LNCAP (cell line): ENCODE results near the gene PKNOX2.

Experiments
- TF ChIP-seq, protein P1 (sequence below): fragments of 450-650 bp; IDR thresholded peaks from 2 replicates; pipeline ENCODE4 v1.5.1; 2017; ENCODE audit warnings: mild to moderate bottlenecking

PKNOX2 gene

GRCh38 chr11:125175166-125175565, 10.6 kb downstream of the PKNOX2 start:
- TF ChIP-seq, protein P1, sequence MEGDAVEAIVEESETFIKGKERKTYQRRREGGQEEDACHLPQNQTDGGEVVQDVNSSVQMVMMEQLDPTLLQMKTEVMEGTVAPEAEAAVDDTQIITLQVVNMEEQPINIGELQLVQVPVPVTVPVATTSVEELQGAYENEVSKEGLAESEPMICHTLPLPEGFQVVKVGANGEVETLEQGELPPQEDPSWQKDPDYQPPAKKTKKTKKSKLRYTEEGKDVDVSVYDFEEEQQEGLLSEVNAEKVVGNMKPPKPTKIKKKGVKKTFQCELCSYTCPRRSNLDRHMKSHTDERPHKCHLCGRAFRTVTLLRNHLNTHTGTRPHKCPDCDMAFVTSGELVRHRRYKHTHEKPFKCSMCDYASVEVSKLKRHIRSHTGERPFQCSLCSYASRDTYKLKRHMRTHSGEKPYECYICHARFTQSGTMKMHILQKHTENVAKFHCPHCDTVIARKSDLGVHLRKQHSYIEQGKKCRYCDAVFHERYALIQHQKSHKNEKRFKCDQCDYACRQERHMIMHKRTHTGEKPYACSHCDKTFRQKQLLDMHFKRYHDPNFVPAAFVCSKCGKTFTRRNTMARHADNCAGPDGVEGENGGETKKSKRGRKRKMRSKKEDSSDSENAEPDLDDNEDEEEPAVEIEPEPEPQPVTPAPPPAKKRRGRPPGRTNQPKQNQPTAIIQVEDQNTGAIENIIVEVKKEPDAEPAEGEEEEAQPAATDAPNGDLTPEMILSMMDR: no peak

- TF ChIP-seq, protein P1: no peak
Observed at GRCh38 chr11:125175896-125176575, 11.5 kb downstream of the PKNOX2 start.

DNA sequence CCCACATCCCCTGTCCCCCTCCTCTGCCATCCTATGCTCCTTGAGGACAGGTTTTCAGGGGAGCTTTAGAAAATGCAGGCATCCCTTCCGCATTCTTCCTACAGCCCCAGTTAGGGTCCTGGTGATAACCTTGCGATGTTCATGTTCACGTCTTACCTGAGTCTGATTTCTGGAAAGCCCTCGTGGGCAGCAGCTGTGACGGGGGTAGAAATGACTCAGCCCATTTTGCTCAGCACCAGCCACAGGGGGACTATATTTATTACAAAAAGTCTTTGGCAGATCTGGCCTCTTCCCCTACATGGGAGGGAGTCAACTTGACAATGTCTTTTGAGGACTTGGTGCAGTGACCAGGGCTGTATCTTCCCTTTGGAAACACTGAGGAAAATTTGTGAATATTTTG, 12.3 kb downstream of the PKNOX2 start:
- TF ChIP-seq, protein P1: no peak

DNA sequence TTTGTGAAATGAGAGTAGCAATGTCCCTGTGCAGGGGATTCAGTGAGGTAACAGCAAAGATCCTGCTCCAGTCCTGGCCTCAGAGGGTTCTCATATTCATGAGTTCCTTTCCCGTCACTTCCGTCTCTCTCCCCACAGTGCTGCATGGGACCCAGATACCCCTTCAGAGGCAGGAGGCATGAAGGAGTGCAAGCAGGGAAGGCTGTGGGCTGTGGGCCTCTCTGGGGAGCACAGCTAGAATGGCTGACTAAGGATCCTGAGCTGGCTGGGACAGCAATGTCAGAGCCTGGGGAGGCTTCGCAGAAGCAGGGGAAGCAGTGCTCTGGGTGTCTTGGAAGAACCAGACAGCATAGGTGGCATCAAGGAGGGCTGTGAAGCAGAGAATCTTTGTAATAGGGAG, 13.0 kb downstream of the PKNOX2 start:
- TF ChIP-seq, protein P1: no peak

- TF ChIP-seq, protein P1: no peak
Observed at GRCh38 chr11:125179346-125179745, 14.8 kb downstream of the PKNOX2 start.

DNA sequence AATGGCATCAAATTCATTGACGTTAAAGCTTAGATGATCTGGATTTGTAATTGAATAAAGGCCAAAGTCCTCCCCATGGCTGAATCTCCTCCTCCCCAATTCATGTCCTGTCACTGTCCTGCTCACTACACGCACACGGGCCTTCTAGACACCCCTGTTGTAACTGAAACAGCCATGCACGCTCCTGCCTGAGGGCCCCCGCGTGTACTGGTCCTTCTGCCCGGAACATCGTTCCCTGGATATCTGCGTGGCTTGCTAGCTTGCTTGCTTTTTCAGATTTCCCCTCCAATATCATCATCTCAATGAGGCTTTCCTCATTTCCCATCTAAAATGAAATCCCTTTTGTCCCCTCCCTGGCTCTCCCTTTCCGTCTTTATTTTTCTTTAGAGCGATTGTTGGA, 15.3 kb downstream of the PKNOX2 start:
- TF ChIP-seq, protein P1: no peak

- TF ChIP-seq, protein P1: no peak
Observed at GRCh38 chr11:125180413-125181305, 16.1 kb downstream of the PKNOX2 start.
